Mucosa of descending colon (tissue), 3 donors: Measurements from ENCODE around the gene GSTM2. TPM values are rescaled to one million over a fixed set of nuclear protein-coding genes. Genes with fewer than 3 reads are reported as not detected.
"Not testable (repeated sequence)": the region's sequence is repeated elsewhere in the genome, so short reads cannot be mapped to it uniquely, and the experiment has no call there.

ENCODE experiments used
- ATAC-seq: fragments of 200-7000 bp; cut with Tn5 transposase; one replicate; pipeline ENCODE4 v1.9.1; 2020; ENCODE audit warnings: mild to moderate bottlenecking, moderate library complexity
- DNase-seq, 3 donors: peaks; one replicate each; pipeline ENCODE4 v3.0.0-alpha.2; 2020
- H3K36me3 ChIP-seq: fragments of 200-600 bp; one replicate; pipeline ENCODE4 v1.8.0; 2021; ENCODE audit warnings: low read depth, mild to moderate bottlenecking
- H3K4me1 ChIP-seq: fragments of 200-600 bp; one replicate; pipeline ENCODE4 v1.8.0; 2021; ENCODE audit warnings: low read depth, mild to moderate bottlenecking
- H3K4me3 ChIP-seq: fragments of 200-600 bp; one replicate; pipeline ENCODE4 v1.8.0; 2021; ENCODE audit warnings: mild to moderate bottlenecking
- H3K9me3 ChIP-seq: fragments of 200-600 bp; one replicate; pipeline ENCODE4 v1.8.0; 2021; ENCODE audit warnings: mild to moderate bottlenecking
- CTCF ChIP-seq: fragments of 200-600 bp; IDR thresholded peaks from one replicate; pipeline ENCODE4 v1.8.0; 2022; ENCODE audit warnings: antibody characterized with exemption, mild to moderate bottlenecking
- intact Hi-C, 2 donors: fragments of 100-400 bp; cut with DNase I in 1 of 2; cut with micrococcal nuclease in 1 of 2; formaldehyde crosslinking; loops; one replicate each; pipeline versions ENCODE4 v1.11.0 to v1.11.1; 2022; cut with DNase I, micrococcal nuclease
- total RNA-seq, 3 donors: library from RNA; stranded (reverse); fragmentation: NEBNext Ultra II Directional in 2 of 3; extraction: Animal tissue kit (Norgen Biotek cat#: 25700) in 2 of 3; gene quantifications; one replicate each; pipeline versions ENCODE4 v1.2.1 to v1.2.4, GENCODE V29; 2021 to 2023
- donor health status: DM: no; HTN: no; CAD: no; lungs with moderate emphysema.
- donor health status: DM: no; HTN: no; CAD: no.
- donor health status: DM: no; HTN: yes; CAD: no.

GSTM2 gene
- total RNA-seq, 3 donors from 2014 or later = 23.8 to 87.7 (median 41.0) TPM

- Histone ChIP-seq H3K36me3 (no peaks in the 10 kb centered on the region), H3K4me3 (no peak overlapping the region), H3K4me1 (peaks cover 3% of the 10 kb centered on the region), H3K9me3 (no peaks in the 10 kb centered on the region)
- DNase-seq (no peak), ATAC-seq (no peak)
- intact Hi-C loops = no loop called here
- TF ChIP-seq CTCF = no peak
These were observed 3.2 kb downstream of the GSTM2 start for GRCh38 chr1:109671067-109671466.

GRCh38 chr1:109673861-109674260 is 6.0 kb downstream of the GSTM2 start:
- ATAC-seq, DNase-seq, intact Hi-C loops: not testable (repeated sequence)

DNA sequence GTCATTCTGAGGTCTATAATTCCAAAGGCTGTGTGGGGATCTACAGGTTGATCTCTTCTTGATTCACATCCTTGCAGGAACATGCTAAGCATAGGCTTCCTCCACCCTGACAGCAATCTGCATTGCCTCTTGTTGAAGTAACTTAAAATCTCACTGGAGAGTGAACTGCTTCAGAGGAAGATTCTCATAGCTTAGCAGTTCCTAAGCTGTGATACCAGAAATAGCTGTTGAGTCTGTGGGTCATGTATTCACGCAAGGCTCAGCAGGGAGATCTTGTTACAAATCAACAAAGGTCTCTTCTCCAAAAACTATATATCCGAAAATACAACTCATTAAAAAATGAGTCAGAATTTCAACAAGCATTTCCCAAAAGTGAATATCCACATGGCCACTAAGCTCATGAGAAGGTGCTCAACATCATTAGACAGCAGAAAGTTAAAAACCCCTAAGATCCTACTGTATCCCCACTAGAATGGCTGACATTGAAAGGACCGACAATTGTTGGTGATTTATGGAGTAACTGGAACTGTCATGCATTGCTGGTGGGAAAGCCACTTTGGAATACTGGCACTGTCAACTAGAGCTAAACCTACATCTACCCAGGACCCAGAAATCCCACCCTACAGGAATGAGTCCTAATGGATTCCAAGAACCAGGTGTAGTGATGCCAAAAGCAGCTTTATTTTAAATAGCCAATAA is 9.0 kb downstream of the GSTM2 start:
- intact Hi-C loops, H3K4me3 ChIP-seq, H3K9me3 ChIP-seq, DNase-seq, H3K4me1 ChIP-seq, H3K36me3 ChIP-seq, ATAC-seq: not testable (repeated sequence)

More at GRCh38 chr1:109673861-109674260, 6.0 kb downstream of the GSTM2 start:
- not testable (repeated sequence) for H3K36me3 ChIP-seq, H3K9me3 ChIP-seq, H3K4me1 ChIP-seq, H3K4me3 ChIP-seq

- H3K4me1 ChIP-seq = no peaks in the 10 kb centered on the region
- ATAC-seq = no peak
These were observed 9.6 kb downstream of the GSTM2 start for GRCh38 chr1:109677459-109677858.

GRCh38 chr1:109678637-109679036 is 10.8 kb downstream of the GSTM2 start:
- not testable (repeated sequence) for H3K9me3 ChIP-seq

More at GRCh38 chr1:109677459-109677858, 9.6 kb downstream of the GSTM2 start:
- Histone ChIP-seq H3K9me3 (no peaks in the 10 kb centered on the region), H3K4me3 (no peak overlapping the region), H3K36me3 (no peaks in the 10 kb centered on the region)
- no peak for DNase-seq
- intact Hi-C loops = no loop called here
- no peak for TF ChIP-seq CTCF

DNA sequence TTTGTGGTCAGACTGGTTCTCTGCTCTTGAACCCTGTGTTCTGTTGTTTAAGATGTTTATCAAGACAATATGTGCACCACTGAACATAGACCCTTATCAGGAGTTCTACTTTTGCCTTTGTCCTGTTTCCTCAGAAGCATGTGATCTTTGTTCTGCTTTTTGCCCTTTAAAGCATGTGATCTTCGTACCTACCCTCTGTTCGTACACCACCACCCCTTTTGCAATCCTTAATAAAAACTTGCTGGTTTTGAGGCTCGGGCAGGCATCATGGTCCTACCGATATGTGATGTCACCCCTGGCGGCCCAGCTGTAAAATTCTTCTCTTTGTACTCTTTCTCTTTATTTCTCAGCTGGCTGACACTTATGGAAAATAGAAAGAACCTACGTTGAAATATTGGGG is 16.9 kb downstream of the GSTM2 start:
- ATAC-seq, intact Hi-C loops, H3K9me3 ChIP-seq: not testable (repeated sequence)

More at GRCh38 chr1:109678637-109679036, 10.8 kb downstream of the GSTM2 start:
- H3K4me1 ChIP-seq, intact Hi-C loops, H3K4me3 ChIP-seq, H3K36me3 ChIP-seq, DNase-seq, ATAC-seq: not testable (repeated sequence)

DNA sequence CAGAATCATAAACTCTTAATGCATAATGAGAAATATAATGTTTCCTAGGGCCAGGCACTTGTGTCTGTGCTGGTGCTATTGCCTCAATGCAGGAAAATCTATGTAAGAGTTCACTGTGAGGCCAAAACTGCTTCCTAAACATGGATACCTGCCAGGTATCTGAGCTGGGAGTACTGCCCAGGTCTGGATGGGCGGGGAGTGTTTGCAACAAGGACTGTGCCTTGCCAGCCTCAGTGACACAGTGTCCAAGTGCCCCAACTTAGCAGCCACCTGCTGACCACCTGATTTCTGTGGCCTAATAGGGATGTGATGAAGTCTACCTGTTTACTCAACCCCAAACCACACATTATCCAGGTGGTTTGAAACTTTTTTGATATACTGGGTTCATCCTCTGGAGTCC is 17.5 kb downstream of the GSTM2 start:
- H3K36me3 ChIP-seq, H3K4me3 ChIP-seq, intact Hi-C loops, H3K9me3 ChIP-seq, H3K4me1 ChIP-seq: not testable (repeated sequence)
- peak in 1 of 3 donors; percentile 31 for DNase-seq
- ATAC-seq = peak; percentile 39

More for the DNA sequence above, 16.9 kb downstream of the GSTM2 start:
- not testable (repeated sequence) for H3K4me3 ChIP-seq, DNase-seq, H3K36me3 ChIP-seq, H3K4me1 ChIP-seq

DNA sequence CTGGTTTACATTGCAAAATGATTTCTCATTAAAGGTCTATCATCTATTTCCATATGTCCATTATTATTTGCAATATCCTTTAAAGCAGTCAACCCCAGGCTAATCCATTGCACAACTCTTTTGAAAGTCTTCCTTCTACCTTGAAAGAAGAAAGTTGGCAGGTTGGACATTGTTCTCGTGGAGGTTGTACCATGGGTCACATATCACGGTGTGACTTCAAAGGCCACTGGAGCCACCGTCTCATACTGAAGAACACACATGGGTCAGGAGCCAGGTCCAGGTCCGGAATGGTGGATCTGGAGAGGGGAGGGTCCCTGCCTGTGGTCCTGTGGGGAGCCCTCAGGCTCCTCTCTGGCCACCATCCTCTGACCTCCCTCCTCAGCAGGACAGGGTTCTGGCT is 18.0 kb downstream of the GSTM2 start:
- DNase-seq, H3K36me3 ChIP-seq, H3K4me3 ChIP-seq, H3K9me3 ChIP-seq, H3K4me1 ChIP-seq, ATAC-seq, intact Hi-C loops: not testable (repeated sequence)

DNA sequence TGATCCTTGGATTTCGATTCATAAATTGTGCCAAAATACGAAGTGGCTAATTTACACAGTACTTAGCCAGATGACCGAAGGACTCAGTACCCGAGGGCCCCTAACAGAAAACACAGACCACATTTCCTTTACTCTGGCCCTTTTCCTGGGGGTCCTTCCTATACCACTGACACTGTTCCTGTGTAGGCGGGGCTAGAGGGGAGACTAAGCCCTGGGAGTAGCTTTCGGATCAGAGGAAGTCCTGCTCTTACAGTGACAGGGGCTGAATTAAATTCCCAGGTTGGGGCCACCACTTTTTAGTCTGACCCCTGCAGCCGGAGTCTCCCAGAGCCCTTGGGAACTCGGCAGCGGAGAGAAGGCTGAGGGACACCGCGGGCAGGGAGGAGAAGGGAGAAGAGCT is 19.3 kb downstream of the GSTM2 start:
- peak; percentile 13 for ATAC-seq
- DNase-seq, intact Hi-C loops, H3K4me1 ChIP-seq, H3K36me3 ChIP-seq, H3K9me3 ChIP-seq, H3K4me3 ChIP-seq: not testable (repeated sequence)
